Activated naive CD4-positive, alpha-beta T cell treated with anti-CD3 and anti-CD28 coated beads, Interleukin-2, amount 10 ng/mL, durations not matched to agents 5 hours and 36 hours (primary cell): ENCODE measurements around the gene NCR1. TPM values are rescaled to one million over a fixed set of nuclear protein-coding genes. Genes with fewer than 3 reads are reported as not detected.

Experiments used
- total RNA-seq, 2 experiments: library from RNA; stranded (reverse); gene quantifications; one replicate each; pipeline ENCODE4 v1.2.3, GENCODE V29; 2021

The NCR1 gene
- under 1 TPM; 0.35 to 0.58 TPM for total RNA-seq

GRCh38 chr19:54905803-54906511, at the start of gene NCR1:
Gene NCR1 (plus strand): TSS chr19:54906148. CDS start chr19:54906188, 40 bp downstream.

GRCh38 chr19:54873990-54874389, 32.0 kb upstream of the NCR1 start, which contains the start of gene FCAR:
Gene FCAR (plus strand): TSS chr19:54874235. CDS start chr19:54874290, 55 bp downstream.

GRCh38 chr19:54947381-54947780, 41.4 kb downstream of the NCR1 start, which contains the start of gene NLRP7:
Gene NLRP7 (minus strand): TSS chr19:54947530.

Other genes starting within 250 kb of the NCR1 start
- gene LILRB4, start 243.2 kb upstream of the NCR1 start, total RNA-seq, result not detected
- gene KIR3DL3, start 181.7 kb upstream of the NCR1 start, total RNA-seq, result not detected
- under 1 TPM; 0.34 to 0.38 TPM for gene KIR2DL3, start 167.6 kb upstream of the NCR1 start, total RNA-seq
- not detected for gene KIR2DL1, start 136.4 kb upstream of the NCR1 start, total RNA-seq
- not detected for gene KIR2DL4, start 102.5 kb upstream of the NCR1 start, total RNA-seq
- under 1 TPM; 0.12 to 0.23 TPM for gene KIR3DL1, start 89.7 kb upstream of the NCR1 start, total RNA-seq
- gene KIR2DS4, start 73.5 kb upstream of the NCR1 start, total RNA-seq, result not detected
- under 1 TPM; 0.55 to 0.67 TPM for gene KIR3DL2, start 55.7 kb upstream of the NCR1 start, total RNA-seq
- gene FCAR, start 31.9 kb upstream of the NCR1 start, total RNA-seq, result not detected
- not detected for gene NLRP7, start 41.4 kb downstream of the NCR1 start, total RNA-seq
- gene NLRP2, start 60.2 kb downstream of the NCR1 start, total RNA-seq, result 10 to 100 TPM; 16.5 to 19.0 TPM
- under 1 TPM; 0.26 to 0.43 TPM for gene GP6, start 132.1 kb downstream of the NCR1 start, total RNA-seq
- 10 to 100 TPM; 19.7 to 21.7 TPM for gene RDH13, start 157.0 kb downstream of the NCR1 start, total RNA-seq
- gene EPS8L1, start 169.7 kb downstream of the NCR1 start, total RNA-seq, result 1 to 10 TPM; 3.1 to 4.3 TPM
- gene PPP1R12C, start 211.5 kb downstream of the NCR1 start, total RNA-seq, result 100 to 1,000 TPM; 135 to 141 TPM
- gene TNNT1, start 243.1 kb downstream of the NCR1 start, total RNA-seq, result not detected